Kidney (tissue), 22 donors: ENCODE results near the gene TSC22D4. TPM values are rescaled to one million over a fixed set of nuclear protein-coding genes. Genes with fewer than 3 reads are reported as not detected.
"Not testable (repeated sequence)": the region's sequence is repeated elsewhere in the genome, so short reads cannot be mapped to it uniquely, and the experiment has no call there.

Source experiments
- DNase-seq, 5 donors: peaks; one replicate each; pipeline ENCODE4 v3.0.0-alpha.2; 2013 to 2020
- FAIRE-seq: peaks from 2 replicates; lab custom pipeline; 2012; peaks lifted over from hg19 to GRCh38; lab: Jason Lieb, UNC
- H3K27ac ChIP-seq, 2 donors: one replicate each; pipeline ENCODE4 v1.7.0; 2013; ENCODE audit warnings: low read depth in 2 of 2, low read length in 2 of 2, inconsistent platforms in 1 of 2
- H3K27me3 ChIP-seq: one replicate; pipeline ENCODE4 v1.7.1; 2013; ENCODE audit warnings: low read length, inconsistent platforms; ENCODE audit not compliant: control insufficient read depth, insufficient read depth
- H3K36me3 ChIP-seq, 3 donors: one replicate each; pipeline versions ENCODE4 v1.7.0 to v1.7.1; 2013; ENCODE audit warnings: low read length in 3 of 3, control low read depth in 1 of 3, inconsistent platforms in 1 of 3; ENCODE audit not compliant: insufficient read depth in 3 of 3, control insufficient read depth in 2 of 3
- H3K4me1 ChIP-seq, 3 donors: one replicate each; pipeline versions ENCODE4 v1.7.0 to v1.7.1; 2013; ENCODE audit warnings: low read length in 3 of 3, inconsistent platforms in 1 of 3, low read depth in 1 of 3; ENCODE audit not compliant: control insufficient read depth in 2 of 3, insufficient read depth in 2 of 3
- H3K4me3 ChIP-seq, 3 donors: one replicate each; pipeline versions ENCODE4 v1.7.0 to v1.8.1; 2013; ENCODE audit warnings: low read length in 3 of 3, control low read depth in 1 of 3, inconsistent platforms in 1 of 3
- H3K9ac ChIP-seq, 3 donors: one replicate each; pipeline versions ENCODE4 v1.7.0 to v1.7.1; 2013; ENCODE audit warnings: low read length in 3 of 3, control low read depth in 1 of 3, inconsistent platforms in 1 of 3
- H3K9me3 ChIP-seq, 3 donors: one replicate each; pipeline versions ENCODE4 v1.7.0 to v1.7.1; 2013; ENCODE audit warnings: low read length in 3 of 3, control low read depth in 1 of 3, inconsistent platforms in 1 of 3; ENCODE audit not compliant: control insufficient read depth in 2 of 3, insufficient read depth in 1 of 3
- CTCF ChIP-seq: IDR thresholded peaks from 3 replicates; pipeline ENCODE4 v1.5.1; 2012; ENCODE audit warnings: mild to moderate bottlenecking, moderate library complexity, borderline replicate concordance; ENCODE audit not compliant: insufficient read depth; ENCODE audit errors: extremely low read depth
- intact Hi-C: fragments of 100-400 bp; cut with DNase I; formaldehyde crosslinking; loops from one replicate; pipeline ENCODE4 v1.11.1; 2022
- long read RNA-seq, 10 donors: library from polyadenylated mRNA in 1 of 10; unstranded in 1 of 10; transcript quantifications; one replicate each; pipeline ENCODE4 v2.0.0 and lab custom pipeline, GENCODE V29; 2021 to 2026
- polyA plus RNA-seq: library from polyadenylated mRNA; stranded (reverse); fragments of 350-450 nt; fragmentation: Illumina TruSeq; extraction: RNeasy Lipid Tissue Mini Kit (QIAGEN cat#74804); gene quantifications from one replicate; pipeline ENCODE4 v1.2.3, GENCODE V29; 2014; ENCODE audit warnings: low read depth, low replicate concordance; ENCODE audit not compliant: insufficient read depth
- total RNA-seq: library from RNA; stranded (reverse); fragmentation: NEBNext Ultra II Directional; extraction: Animal tissue kit (Norgen Biotek cat#: 25700); gene quantifications from one replicate; pipeline ENCODE4 v1.2.1, GENCODE V29; 2021
- donor health status: control.
- donor health status: control.
- donor health status: control.
- donor health status: control.
- donor health status: control.
- donor health status: DM: yes; HTN: yes; CAD: no.
- donor health status: Normal renal cell carcinoma (clear cell type).

The TSC22D4 gene
- total RNA-seq (61.5 TPM), polyA plus RNA-seq (67.0 TPM)
- long read RNA-seq, donor 1, transcript TSC22D4-201 (5 exons, 2,383 nt), result major isoform, 6 of 279 reads
- long read RNA-seq, donor 1, partial matches to known transcripts, result 220 of 279 reads
- long read RNA-seq, donor 1, other reads (novel, unspliced or antisense), result 51 of 279 reads
- long read RNA-seq, donor 2, transcript TSC22D4-201 (5 exons, 2,383 nt), result major isoform, 5 of 291 reads
- long read RNA-seq, donor 2, partial matches to known transcripts, result 250 of 291 reads
- long read RNA-seq, donor 2, other reads (novel, unspliced or antisense), result 32 of 291 reads
- long read RNA-seq, donor 3, transcript TSC22D4-201 (5 exons, 2,383 nt), result major isoform, 9 of 248 reads
- long read RNA-seq, donor 3, partial matches to known transcripts, result 205 of 248 reads
- long read RNA-seq, donor 3, other reads (novel, unspliced or antisense), result 32 of 248 reads
- long read RNA-seq, donor 4, transcript TSC22D4-201 (5 exons, 2,383 nt), result major isoform, 16 of 215 reads
- long read RNA-seq, donor 4, partial matches to known transcripts, result 136 of 215 reads
- long read RNA-seq, donor 4, other reads (novel, unspliced or antisense), result 63 of 215 reads
- long read RNA-seq, donor 5, result 0 reads
- long read RNA-seq, donor 6, partial matches to known transcripts, result 0 of 3 reads
- long read RNA-seq, donor 6, other reads (novel, unspliced or antisense), result 0 of 3 reads
- long read RNA-seq, donor 7, transcript TSC22D4-201 (5 exons, 2,383 nt), result major isoform, 11 of 52 reads
- long read RNA-seq, donor 7, partial matches to known transcripts, result 20 of 52 reads
- long read RNA-seq, donor 7, other reads (novel, unspliced or antisense), result 15 of 52 reads
- long read RNA-seq, donor 8, transcript TSC22D4-201 (5 exons, 2,383 nt), result major isoform, 10 of 327 reads
- long read RNA-seq, donor 8, partial matches to known transcripts, result 269 of 327 reads
- long read RNA-seq, donor 8, other reads (novel, unspliced or antisense), result 46 of 327 reads
- long read RNA-seq, donor 9, partial matches to known transcripts, result 7 of 11 reads
- long read RNA-seq, donor 9, other reads (novel, unspliced or antisense), result 0 of 11 reads
- long read RNA-seq, donor 10, transcript TSC22D4-201 (5 exons, 2,383 nt), result major isoform, 10 of 33 reads
- long read RNA-seq, donor 10, partial matches to known transcripts, result 22 of 33 reads
- long read RNA-seq, donor 10, other reads (novel, unspliced or antisense), result 0 of 33 reads

GRCh38 chr7:100478958-100479660 is at the start of gene TSC22D4:
TSS of gene TSC22D4 (minus strand) at chr7:100479214. CDS start at chr7:100478038, 1,176 bp downstream.
- FAIRE-seq, result no peak

GRCh38 chr7:100528108-100528866 is 49.3 kb upstream of the TSC22D4 start:
- DNase-seq, intact Hi-C loops, H3K4me3 ChIP-seq, H3K9ac ChIP-seq, H3K36me3 ChIP-seq, H3K27ac ChIP-seq, H3K4me1 ChIP-seq, H3K27me3 ChIP-seq, FAIRE-seq, H3K9me3 ChIP-seq: not testable (repeated sequence)

More at GRCh38 chr7:100478958-100479660, at the start of gene TSC22D4:
- intact Hi-C loops, result no loop called here
- TF ChIP-seq CTCF, result no peak
- DNase-seq, result peak; percentile 96 to 98 (median 97)
- Histone ChIP-seq H3K4me1 (peaks cover 2 to 25% (median 25%) of the 10 kb centered on the region in 3 donors), H3K9me3 (no peaks in the 10 kb centered on the region), H3K27ac (peak within 1 kb of the TSS; percentile 87 to 89), H3K36me3 (peaks cover 0 to 4% (median 0%) of the 10 kb centered on the region in 3 donors), H3K9ac (peak within 1 kb of the TSS; percentile 62 to 92 (median 90)), H3K27me3 (no peaks in the 10 kb centered on the region), H3K4me3 (peak within 1 kb of the TSS; percentile 72 to 88 (median 87))

- H3K9me3 ChIP-seq, H3K4me3 ChIP-seq, H3K4me1 ChIP-seq, H3K27me3 ChIP-seq, H3K27ac ChIP-seq, DNase-seq, intact Hi-C loops, H3K9ac ChIP-seq, H3K36me3 ChIP-seq, FAIRE-seq: not testable (repeated sequence)
Observed at GRCh38 chr7:100523192-100523591, 44.2 kb upstream of the TSC22D4 start.

- FAIRE-seq, H3K9me3 ChIP-seq, H3K27ac ChIP-seq, H3K36me3 ChIP-seq, H3K9ac ChIP-seq, H3K27me3 ChIP-seq, DNase-seq, H3K4me3 ChIP-seq, H3K4me1 ChIP-seq, intact Hi-C loops: not testable (repeated sequence)
Observed at GRCh38 chr7:100521909-100522593, 43.0 kb upstream of the TSC22D4 start.
